Spleen (tissue), 11 donors: ENCODE data around the gene ZNF653. TPM values are rescaled to one million over a fixed set of nuclear protein-coding genes. Genes with fewer than 3 reads are reported as not detected.
"Not testable (repeated sequence)": the region's sequence is repeated elsewhere in the genome, so short reads cannot be mapped to it uniquely, and the experiment has no call there.

Source experiments
- DNase-seq: peaks from one replicate; pipeline ENCODE4 v3.0.0-alpha.2; 2020
- H3K27ac ChIP-seq, 8 donors: fragments of 200-600 bp; sonication (generic) in 7 of 8; 1 replicate in 4 of 8; 2 replicates in 4 of 8; pipeline versions ENCODE4 v1.5.0 to v1.8.0; 2016 to 2021; ENCODE audit warnings: inconsistent platforms in 4 of 8, mild to moderate bottlenecking in 4 of 8, moderate library complexity in 1 of 8
- H3K27me3 ChIP-seq, 7 donors: fragments of 200-600 bp; sonication (generic) in 6 of 7; replicated peaks in 1 of 7; 1 replicate in 4 of 7; 2 replicates in 3 of 7; pipeline versions ENCODE4 v1.5.0 to v1.8.0; 2016 to 2021; ENCODE audit warnings: inconsistent platforms in 3 of 7, mild to moderate bottlenecking in 1 of 7
- H3K36me3 ChIP-seq, 6 donors: fragments of 200-600 bp; sonication (generic) in 5 of 6; 1 replicate in 4 of 6; 2 replicates in 2 of 6; pipeline versions ENCODE4 v1.5.0 to v1.8.0; 2016 to 2021; ENCODE audit warnings: inconsistent platforms in 2 of 6
- H3K4me1 ChIP-seq, 6 donors: fragments of 200-600 bp; sonication (generic) in 5 of 6; 1 replicate in 3 of 6; 2 replicates in 3 of 6; pipeline versions ENCODE4 v1.5.0 to v1.8.0; 2016 to 2021; ENCODE audit warnings: inconsistent platforms in 3 of 6
- H3K4me3 ChIP-seq, 8 donors: fragments of 200-600 bp; sonication (generic) in 7 of 8; 1 replicate in 4 of 8; 2 replicates in 4 of 8; pipeline versions ENCODE4 v1.5.0 to v1.8.0; 2016 to 2021; ENCODE audit warnings: inconsistent platforms in 4 of 8, mild to moderate bottlenecking in 4 of 8, moderate library complexity in 2 of 8
- H3K9me3 ChIP-seq, 8 donors: fragments of 200-600 bp; sonication (generic) in 7 of 8; 1 replicate in 4 of 8; 2 replicates in 4 of 8; pipeline versions ENCODE4 v1.5.0 to v1.8.0; 2016 to 2021; ENCODE audit warnings: inconsistent platforms in 4 of 8
- POLR2A ChIP-seq, 3 donors: fragments of 450-650 bp; IDR thresholded peaks; one replicate each; pipeline ENCODE4 v1.5.1; 2017; ENCODE audit warnings: antibody characterized with exemption in 3 of 3, mild to moderate bottlenecking in 1 of 3
- POLR2AphosphoS5 ChIP-seq, 3 donors: sonication (generic); formaldehyde crosslinking; IDR thresholded peaks; one replicate each; pipeline ENCODE4 v1.5.1; 2017; ENCODE audit warnings: antibody characterized with exemption in 3 of 3
- WGBS, 5 donors: extraction: QIAGEN DNeasy Blood & Tissue Kit in 3 of 5; methylation state at CpG; one replicate each; pipeline versions ENCODE4 v1.1.5 to v1.1.7; 2013 to 2018; 5-methylcytosine and 5-hydroxymethylcytosine counted together
- intact Hi-C: fragments of 100-400 bp; cut with DNase I; formaldehyde crosslinking; loops from one replicate; pipeline ENCODE4 v1.15.0; 2023; ENCODE audit warnings: low total_unique reads
- polyA plus RNA-seq, 3 donors: library from polyadenylated mRNA; stranded (reverse); fragments of 200-250 nt; gene quantifications; one replicate each; pipeline ENCODE4 v1.2.1, GENCODE V29; 2013
- total RNA-seq, 7 donors: library from RNA; depleted of rRNA in 3 of 7; stranded (reverse); fragments of >200 nt in 3 of 7; fragmentation: NEBNext Ultra II Directional in 4 of 7; extraction: Animal tissue kit (Norgen Biotek cat#: 25700) in 4 of 7; gene quantifications; one replicate each; pipeline versions ENCODE4 v1.1.0 to v1.2.1, GENCODE V29; 2016 to 2021
- TF ChIP-seq, protein P1 (sequence below), 11 experiments: fragments of 200-600 bp in 7 of 11; fragments of 450-650 bp in 4 of 11; sonication (generic) in 4 of 11; IDR thresholded peaks in 8 of 11; conservative IDR thresholded peaks in 3 of 11; 1 replicate in 7 of 11; 2 replicates in 4 of 11; pipeline versions ENCODE4 v1.4.0 to v1.8.0; 2016 to 2021; ENCODE audit warnings: antibody characterized with exemption in 11 of 11, inconsistent platforms in 4 of 11, mild to moderate bottlenecking in 1 of 11
- donor health status: healthy with polysubstance abuse.
- donor health status: DM: no; HTN: no; CAD: no; lungs with moderate emphysema.
- donor health status: DM: no; HTN: no; CAD: no.
- donor health status: Bipolar disorder and iron deficiency.
- donor health status: healthy.
- donor health status: DM: no; HTN: no; CAD: no.
- donor health status: DM: yes; HTN: yes; CAD: no.

ZNF653 gene
- total and polyA plus RNA-seq, 10 donors: 3.5 to 11.8 (median 8.9) TPM

DNA sequence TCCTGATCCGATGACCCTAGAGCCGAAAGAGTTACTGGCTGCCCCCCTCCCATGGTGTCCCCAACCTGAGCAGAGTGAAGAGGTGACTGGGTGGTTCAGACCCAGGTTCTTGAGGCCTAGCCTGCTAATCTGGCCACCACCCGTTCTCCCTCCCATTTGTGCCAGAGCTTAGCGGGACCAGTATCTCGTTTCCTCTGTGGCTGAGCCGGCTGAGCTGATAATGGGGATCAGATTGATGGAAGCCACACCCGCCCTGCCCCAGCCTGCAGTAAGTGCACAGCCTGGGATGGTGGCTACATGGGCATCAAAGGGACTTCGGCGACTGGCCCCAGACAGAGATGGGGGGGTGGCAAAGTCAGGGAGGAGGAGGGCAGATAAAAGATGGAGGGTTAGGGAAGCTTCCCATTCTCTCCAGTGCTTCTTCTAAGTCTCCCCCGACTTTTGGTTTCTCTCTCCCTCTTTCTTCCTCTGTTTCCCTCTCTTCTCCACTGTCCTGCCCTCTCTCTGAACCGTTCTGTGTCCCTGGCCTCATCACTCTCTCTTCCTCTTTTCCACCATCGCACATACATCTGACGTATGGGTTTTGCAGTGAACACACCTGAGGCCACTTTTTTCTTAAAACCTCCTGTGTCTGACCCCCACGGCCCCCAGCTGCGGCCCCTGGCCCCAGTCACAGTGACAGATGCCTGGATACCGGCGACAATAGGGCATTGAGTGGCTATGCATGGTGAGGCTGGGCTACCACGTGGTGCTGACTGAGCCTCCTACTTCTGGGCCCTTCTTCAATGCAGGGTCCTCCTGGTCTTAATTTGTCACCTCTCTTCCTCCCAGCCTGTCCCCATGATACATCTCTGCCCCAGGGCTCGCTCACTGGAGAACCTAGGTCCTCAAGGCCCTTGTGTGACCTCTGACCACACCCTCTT is 27.2 kb downstream of the ZNF653 start:
- H3K4me3 ChIP-seq: no peak overlapping the region
- no peak for DNase-seq
- no peaks in the 10 kb centered on the region for H3K9me3 ChIP-seq
- WGBS, 5 donors: 46 to 58% (median 55%) methylated on average over 18 to 19 of the region's 19 CpGs
- H3K27me3 ChIP-seq: peaks cover 11 to 59% (median 45%) of the 10 kb centered on the region in 7 donors
- peaks cover 14 to 50% (median 44%) of the 10 kb centered on the region in 6 donors for H3K4me1 ChIP-seq
- intact Hi-C loops: no loop called here
- TF ChIP-seq POLR2A (IDR thresholded peaks at IDR 0.05) (no peak), POLR2AphosphoS5 (IDR thresholded peaks at IDR 0.05) (no peak)
- TF ChIP-seq, protein P1, sequence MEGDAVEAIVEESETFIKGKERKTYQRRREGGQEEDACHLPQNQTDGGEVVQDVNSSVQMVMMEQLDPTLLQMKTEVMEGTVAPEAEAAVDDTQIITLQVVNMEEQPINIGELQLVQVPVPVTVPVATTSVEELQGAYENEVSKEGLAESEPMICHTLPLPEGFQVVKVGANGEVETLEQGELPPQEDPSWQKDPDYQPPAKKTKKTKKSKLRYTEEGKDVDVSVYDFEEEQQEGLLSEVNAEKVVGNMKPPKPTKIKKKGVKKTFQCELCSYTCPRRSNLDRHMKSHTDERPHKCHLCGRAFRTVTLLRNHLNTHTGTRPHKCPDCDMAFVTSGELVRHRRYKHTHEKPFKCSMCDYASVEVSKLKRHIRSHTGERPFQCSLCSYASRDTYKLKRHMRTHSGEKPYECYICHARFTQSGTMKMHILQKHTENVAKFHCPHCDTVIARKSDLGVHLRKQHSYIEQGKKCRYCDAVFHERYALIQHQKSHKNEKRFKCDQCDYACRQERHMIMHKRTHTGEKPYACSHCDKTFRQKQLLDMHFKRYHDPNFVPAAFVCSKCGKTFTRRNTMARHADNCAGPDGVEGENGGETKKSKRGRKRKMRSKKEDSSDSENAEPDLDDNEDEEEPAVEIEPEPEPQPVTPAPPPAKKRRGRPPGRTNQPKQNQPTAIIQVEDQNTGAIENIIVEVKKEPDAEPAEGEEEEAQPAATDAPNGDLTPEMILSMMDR (IDR thresholded peaks at IDR 0.05 in 8 of 11, conservative IDR thresholded peaks at IDR 0.05 in 3 of 11): no peak
- H3K36me3 ChIP-seq: peaks cover 0 to 9% (median 0%) of the 10 kb centered on the region in 6 donors
- H3K27ac ChIP-seq: no peak overlapping the region

DNA sequence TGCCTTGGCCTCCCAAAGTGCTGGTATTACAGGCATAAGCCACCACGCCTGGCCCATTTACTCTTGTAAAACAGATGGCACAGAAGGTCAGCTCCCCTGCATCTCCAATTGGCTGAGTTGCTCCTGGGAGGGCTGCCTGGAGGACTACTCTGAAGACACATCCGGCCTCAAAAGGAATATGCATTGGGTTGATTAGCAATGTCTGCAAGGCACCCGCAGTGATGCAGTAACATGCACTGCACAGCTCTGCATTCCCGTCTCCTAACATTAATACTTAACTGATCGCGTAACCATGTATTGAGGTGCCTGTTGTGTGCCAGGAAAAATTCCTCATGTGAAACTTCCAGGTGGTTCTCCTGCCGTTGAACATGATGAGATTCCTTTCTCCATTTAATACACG is 29.8 kb downstream of the ZNF653 start:
- no peak for DNase-seq
- TF ChIP-seq, protein P1 (IDR thresholded peaks at IDR 0.05 in 8 of 11, conservative IDR thresholded peaks at IDR 0.05 in 3 of 11): no peak
- TF ChIP-seq POLR2AphosphoS5 (IDR thresholded peaks at IDR 0.05): no peak
- no peak for TF ChIP-seq POLR2A (IDR thresholded peaks at IDR 0.05)
- H3K4me1 ChIP-seq: peaks cover 0 to 26% (median 21%) of the 10 kb centered on the region in 6 donors
- no peak overlapping the region for H3K4me3 ChIP-seq
- no peak overlapping the region for H3K27ac ChIP-seq
- 77 to 89% (median 85%) methylated on average over 8 of the region's 8 CpGs for WGBS, 5 donors
- peaks cover 4 to 43% (median 19%) of the 10 kb centered on the region in 7 donors for H3K27me3 ChIP-seq
- intact Hi-C loops: no loop called here
- no peaks in the 10 kb centered on the region for H3K9me3 ChIP-seq
- H3K36me3 ChIP-seq: peaks cover 0 to 5% (median 0%) of the 10 kb centered on the region in 6 donors

DNA sequence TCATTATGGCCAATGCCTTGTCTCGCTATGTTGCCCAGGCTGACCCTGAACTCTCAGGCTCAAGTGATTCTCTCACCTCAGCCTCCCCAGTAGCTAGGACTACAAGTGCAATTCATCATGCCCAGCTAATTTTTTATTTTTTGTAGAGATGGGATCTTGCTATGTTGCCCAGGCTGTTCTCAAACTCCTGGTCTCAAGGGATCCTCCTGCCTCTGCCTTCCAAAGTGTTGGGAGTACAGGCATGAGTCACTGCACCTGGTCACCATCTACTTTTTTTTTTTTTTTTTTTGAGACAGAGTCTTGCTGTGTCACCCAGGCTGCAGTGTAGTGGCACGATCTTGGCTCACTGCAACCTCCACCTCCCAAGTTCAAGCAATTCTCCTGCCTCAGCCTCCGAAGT is 30.3 kb downstream of the ZNF653 start:
- H3K36me3 ChIP-seq, H3K4me3 ChIP-seq, H3K27ac ChIP-seq, DNase-seq, H3K9me3 ChIP-seq, intact Hi-C loops: not testable (repeated sequence)
- Histone ChIP-seq H3K27me3 (peaks cover 0 to 40% (median 14%) of the 10 kb centered on the region in 7 donors), H3K4me1 (peaks cover 0 to 20% (median 15%) of the 10 kb centered on the region in 6 donors)
- WGBS, 5 donors: 86 to 98% (median 89%) methylated on average over 3 of the region's 3 CpGs

DNA sequence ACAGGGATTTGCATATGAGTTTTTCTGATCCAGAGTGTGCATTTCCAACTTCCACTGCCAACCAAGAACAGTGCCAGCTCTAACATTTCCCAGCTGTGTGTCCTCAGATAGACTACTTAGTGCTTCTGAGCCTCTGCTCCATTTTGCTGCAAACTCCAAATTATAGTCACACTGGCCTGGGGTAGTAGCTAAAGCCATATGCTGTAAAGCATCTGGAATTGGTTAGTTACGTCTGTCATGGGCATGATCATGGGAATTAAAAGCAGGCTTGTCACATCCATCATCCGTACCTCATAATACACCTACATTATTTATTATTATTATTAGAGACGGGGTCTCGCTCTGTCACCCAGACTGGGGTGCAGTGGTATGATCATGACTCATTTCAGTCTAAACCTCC is 31.9 kb downstream of the ZNF653 start:
- peaks cover 0 to 4% (median 1%) of the 10 kb centered on the region in 6 donors for H3K4me1 ChIP-seq
- WGBS, 5 donors: 77 to 89% (median 82%) methylated on average over 4 of the region's 4 CpGs
- DNase-seq: no peak
- intact Hi-C loops: no loop called here
- no peak overlapping the region for H3K4me3 ChIP-seq
- H3K27me3 ChIP-seq: peaks cover 0 to 37% (median 0%) of the 10 kb centered on the region in 7 donors
- TF ChIP-seq POLR2A (IDR thresholded peaks at IDR 0.05): no peak
- TF ChIP-seq, protein P1 (IDR thresholded peaks at IDR 0.05 in 8 of 11, conservative IDR thresholded peaks at IDR 0.05 in 3 of 11): no peak
- TF ChIP-seq POLR2AphosphoS5 (IDR thresholded peaks at IDR 0.05): no peak
- H3K9me3 ChIP-seq: no peaks in the 10 kb centered on the region
- no peaks in the 10 kb centered on the region for H3K36me3 ChIP-seq
- H3K27ac ChIP-seq: no peak overlapping the region

DNA sequence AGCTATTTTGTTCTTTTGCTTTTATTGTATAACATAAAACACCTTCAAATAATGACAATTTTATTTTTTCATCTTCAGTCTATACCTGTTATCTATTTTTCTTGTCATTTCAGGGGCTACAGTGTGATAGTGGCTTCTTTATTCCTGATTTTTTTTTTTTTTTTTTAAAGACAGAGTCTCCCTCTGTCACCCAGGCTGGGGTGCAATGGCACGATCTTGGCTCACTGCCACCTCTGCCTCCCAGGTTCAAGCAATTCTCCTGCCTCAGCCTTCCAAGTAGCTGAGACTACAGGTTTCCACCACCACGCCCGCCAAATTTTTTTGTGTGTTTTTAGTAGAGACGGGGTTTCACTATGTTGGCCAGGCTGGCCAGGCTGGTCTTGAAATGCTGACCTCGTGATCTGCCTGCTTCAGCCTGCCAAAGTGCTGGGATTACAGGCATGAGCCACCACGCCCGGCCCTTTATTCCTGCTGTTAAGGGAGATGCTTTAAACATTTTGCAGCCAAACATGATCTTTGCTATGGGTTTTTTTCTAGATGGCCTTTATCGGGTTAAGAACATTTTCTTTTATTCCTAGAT is 37.3 kb downstream of the ZNF653 start:
- DNase-seq, H3K27ac ChIP-seq, H3K36me3 ChIP-seq, H3K4me3 ChIP-seq, H3K4me1 ChIP-seq, intact Hi-C loops, H3K9me3 ChIP-seq: not testable (repeated sequence)
- peaks cover 0 to 40% (median 0%) of the 10 kb centered on the region in 7 donors for H3K27me3 ChIP-seq
- WGBS, 5 donors: 67 to 82% (median 82%) methylated on average over 8 of the region's 8 CpGs
